Activated CD8-positive, alpha-beta memory T cell treated with anti-CD3 and anti-CD28 coated beads for 4 hours (primary cell): Measurements from ENCODE around the gene KNDC1.
"Not testable (repeated sequence)": the region's sequence is repeated elsewhere in the genome, so short reads cannot be mapped to it uniquely, and the experiment has no call there.

Source experiments
- DNase-seq, 2 donors: peaks; one replicate each; pipeline ENCODE4 v3.0.0-alpha.2; 2020; ENCODE audit warnings: low read depth in 2 of 2

Gene KNDC1

DNA sequence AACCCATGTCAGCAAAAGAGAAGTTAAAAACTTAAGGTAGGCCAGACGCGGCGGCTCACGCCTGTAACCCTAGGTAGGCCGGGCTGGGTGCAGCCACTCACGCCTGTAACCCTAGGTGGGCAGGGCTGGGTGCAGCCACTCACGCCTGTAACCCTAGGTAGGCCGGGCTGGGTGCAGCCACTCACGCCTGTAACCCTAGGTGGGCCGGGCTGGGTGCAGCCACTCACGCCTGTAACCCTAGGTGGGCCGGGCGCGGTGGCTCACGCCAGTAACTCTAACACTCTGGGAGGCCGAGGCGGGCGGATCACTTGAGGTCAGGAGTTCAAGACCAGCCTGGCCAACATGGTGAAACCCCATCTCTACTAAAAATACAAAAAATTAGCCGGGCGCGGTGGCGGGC lies 61.7 kb downstream of the KNDC1 start:
- DNase-seq = not testable (repeated sequence)

DNA sequence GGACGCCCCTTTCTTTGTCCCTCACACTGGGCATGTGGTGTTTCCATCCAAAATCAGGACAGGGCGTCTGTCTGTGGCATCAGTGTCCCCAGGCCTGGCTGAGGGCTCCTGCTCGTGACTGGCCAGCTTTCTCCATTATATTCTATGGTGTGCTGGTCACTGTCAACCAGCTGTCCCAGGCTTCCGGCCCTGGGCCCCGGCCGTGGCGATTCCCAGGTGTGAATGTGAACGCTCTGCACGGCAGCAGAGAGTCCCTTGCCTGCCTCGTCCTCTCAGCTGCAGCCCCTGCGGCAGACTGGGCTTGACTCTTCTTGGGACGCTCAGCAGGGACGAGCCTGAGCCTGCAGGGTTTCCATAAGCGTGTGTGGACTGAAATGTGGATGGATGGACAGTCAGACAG lies 64.1 kb downstream of the KNDC1 start:
- DNase-seq = no peak

DNA sequence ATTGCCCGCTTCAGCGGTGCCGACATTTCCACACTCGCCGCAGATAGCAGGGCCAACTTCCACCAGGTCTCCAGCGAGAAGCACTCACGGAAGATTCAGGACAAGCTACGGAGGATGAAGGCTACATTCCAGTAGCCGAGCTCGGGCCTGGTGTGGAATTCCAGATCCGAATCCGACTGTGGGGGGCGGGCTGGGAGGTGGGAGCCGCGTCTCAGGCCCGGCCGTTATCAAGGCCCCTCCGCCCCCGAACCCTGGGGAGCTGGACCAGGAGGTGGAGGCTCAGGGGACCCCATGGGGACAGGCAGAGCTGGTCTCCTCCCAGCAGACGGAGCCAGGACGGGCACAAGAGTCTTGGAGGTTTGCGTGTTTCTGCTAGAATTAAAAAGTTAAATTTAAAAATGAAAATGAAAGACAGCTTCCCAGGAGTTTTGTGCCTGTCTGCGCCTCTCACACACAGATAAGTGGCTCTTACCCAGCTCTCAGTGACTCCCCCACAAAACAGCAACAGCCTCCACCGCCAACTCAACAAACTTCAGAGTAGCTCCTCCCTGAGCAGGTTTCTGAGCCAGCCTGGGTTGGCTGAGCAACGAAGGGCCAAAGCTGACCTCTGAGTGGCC lies 64.8 kb downstream of the KNDC1 start:
- DNase-seq = no peak

DNA sequence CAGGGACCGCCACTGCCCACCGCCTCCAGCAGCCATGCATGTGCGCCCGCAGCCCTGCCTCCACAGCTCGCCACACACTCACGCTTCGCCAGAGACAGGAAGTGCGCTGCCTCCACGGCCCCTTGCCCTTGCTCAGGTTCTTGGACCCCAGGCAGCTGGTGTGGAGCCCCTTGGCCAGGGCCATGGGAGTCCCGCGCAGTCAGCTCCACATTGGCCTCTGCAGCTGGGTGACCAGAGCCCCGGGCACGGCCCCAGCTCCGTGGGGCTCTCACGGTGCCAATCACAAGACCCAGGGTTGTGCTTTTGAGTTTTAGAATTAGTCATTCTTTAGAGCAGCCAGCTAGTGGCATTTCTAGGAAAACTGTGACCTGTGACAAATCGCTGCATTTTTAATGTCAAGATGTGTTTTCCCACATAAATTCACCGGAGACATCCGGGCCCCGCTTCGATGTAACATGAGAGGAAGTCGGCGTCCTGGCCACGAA lies 65.7 kb downstream of the KNDC1 start:
- DNase-seq = no peak

DNA sequence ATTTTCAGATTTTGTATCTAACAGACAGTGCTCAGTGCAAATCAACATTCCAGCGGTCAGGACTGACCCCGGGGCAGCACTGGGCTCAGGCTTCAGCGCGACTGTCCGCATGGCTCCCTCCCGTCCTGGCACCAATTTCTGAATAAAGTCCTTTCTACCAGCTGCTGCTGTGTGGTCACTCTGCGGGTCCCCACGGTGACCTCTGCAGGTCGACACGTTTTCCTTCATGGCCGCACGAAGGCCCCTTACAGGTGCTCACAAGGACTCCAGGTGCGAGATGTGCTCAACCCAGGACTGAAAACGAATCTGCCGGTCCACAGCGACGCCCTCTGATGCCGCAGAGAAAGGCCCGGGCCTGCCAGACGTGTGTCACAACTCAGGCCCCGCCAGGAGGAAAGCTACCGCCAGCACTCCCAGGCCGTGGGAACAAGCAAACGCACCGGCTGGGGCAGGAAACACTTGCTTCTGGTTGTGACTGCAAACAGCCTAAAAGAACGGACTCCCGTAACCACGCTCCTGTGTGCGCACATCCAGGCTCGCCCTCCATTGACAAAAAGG lies 66.3 kb downstream of the KNDC1 start:
- no peak for DNase-seq

DNA sequence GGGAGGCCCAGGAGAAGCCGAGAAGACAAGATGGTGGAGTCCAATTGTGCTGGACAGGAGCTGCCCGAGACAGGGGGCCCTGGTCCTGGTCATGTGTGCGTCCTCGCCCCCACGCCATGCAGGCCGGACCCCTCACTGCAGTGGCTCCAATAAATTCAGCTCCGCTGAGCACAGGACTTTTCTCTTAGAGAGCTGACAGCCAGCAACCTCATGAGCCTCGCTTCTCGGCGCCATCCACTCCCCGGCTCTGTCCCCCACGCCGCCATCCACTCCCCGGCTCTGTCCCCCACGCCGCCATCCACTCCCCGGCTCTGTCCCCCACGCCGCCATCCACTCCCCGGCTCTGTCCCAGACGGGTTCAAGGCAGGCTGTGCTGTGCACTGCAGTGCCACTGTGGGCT lies 67.2 kb downstream of the KNDC1 start:
- DNase-seq = no peak

DNA sequence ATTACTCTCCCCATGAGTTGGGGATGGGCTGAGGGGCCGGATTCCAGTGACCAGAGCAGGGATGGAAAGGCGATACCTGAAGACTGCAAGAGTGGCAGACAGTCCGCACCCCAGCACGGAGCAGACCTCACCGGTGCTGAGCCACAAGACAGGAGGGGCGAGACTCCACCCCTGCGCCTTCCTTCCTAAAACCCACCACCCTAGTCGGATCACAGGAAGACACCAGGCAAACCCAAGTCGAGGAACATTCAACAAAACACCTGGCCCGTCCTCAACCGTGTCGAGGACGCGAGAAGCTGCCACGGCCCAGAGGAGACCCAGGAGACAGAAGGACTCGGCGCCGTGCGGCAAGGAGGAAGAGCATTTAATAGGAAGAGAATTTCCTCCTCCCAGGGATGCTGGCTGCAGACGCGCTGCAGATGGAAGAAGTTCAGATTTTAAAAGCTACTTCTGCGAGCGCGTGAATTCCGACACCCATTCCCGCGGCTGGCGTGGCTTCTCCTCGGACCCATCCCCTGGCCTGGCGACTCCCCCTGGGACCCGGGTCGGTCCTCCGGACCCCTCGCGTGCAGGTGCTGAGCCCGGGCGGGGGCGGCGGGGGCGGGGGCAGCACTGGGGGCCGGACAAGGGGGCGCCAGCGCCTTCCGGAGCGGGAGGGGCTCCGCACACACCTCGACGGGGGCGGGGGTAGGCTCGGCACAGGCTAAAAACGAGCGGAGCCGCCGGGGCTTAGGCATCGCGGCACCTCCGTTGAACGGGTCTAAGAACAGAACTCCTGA lies 69.4 kb downstream of the KNDC1 start:
- no peak for DNase-seq

DNA sequence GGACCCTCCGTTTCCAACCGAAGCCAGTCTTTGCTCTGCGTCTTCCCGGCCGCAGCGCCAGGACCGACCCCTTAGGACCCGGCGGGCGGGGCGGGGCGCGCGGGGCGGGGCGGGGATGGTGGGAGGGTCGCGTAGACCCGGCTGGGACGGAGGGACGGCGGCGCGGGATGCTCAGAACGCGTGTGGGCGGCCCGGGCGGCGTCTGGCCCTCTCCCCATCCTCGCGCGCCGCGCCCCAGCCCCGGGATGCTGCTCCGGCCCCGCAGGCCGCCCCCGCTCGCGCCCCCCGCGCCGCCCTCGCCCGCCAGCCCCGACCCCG lies 70.0 kb downstream of the KNDC1 start, which contains the start of gene UTF1:
TSS of gene UTF1 (plus strand) at position 174 of the 318 bp plus-strand sequence. CDS start at position 246, 72 bp downstream.
- no peak for DNase-seq

DNA sequence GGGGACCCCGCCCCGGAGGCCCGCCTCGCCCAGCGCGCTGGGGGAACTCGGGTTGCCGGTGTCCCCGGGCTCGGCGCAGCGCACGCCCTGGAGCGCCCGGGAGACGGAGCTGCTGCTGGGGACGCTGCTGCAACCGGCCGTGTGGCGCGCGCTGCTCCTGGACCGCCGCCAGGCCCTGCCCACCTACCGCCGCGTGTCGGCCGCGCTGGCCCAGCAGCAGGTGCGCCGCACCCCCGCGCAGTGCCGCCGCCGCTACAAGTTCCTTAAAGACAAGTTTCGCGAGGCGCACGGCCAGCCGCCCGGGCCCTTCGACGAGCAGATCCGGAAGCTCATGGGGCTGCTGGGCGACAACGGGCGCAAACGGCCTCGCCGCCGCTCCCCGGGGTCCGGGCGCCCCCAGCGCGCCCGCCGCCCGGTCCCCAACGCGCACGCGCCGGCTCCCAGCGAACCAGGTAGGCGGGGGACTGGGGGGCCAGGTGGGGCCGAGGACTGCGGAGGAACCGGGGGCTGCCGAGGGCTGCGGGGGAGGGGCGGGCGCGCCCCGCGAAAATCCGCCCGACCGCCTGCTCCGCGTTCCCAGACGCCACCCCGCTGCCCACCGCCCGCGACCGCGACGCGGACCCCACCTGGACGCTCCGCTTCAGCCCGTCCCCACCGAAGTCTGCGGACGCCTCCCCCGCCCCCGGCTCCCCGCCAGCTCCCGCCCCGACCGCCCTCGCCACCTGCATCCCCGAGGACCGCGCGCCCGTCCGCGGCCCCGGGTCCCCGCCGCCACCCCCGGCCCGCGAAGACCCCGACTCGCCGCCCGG lies 70.6 kb downstream of the KNDC1 start:
- no peak for DNase-seq

DNA sequence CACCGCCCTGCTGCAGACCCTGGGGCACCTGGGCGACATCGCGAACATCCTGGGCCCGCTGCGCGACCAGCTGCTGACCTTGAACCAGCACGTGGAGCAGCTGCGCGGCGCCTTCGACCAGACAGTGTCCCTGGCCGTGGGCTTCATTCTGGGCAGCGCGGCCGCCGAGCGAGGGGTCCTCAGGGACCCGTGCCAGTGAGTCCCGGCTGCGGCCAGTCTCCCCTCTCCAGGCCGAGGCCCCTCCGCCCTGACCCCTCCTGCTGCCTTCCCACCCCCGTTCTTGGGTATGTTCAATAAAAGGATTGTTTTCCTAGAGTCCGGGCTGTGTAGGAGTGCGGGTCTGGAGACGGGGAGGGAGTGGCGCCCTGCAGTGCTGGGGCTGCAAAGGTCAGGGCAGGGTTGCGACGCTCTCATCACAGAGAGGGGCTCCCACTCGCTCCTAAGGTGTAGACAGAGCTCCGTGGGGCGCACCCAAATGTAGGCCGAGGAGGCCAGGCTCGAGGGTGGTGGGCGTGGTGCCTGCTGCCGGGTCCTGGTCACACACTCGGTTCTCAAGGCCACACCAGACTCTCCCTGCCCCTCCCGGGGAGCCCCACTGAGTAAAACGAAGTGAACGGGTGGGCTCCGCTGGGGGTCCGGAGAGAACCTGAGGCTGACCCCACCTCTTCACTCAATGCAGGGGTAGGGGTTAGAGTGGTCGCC lies 71.4 kb downstream of the KNDC1 start:
- DNase-seq = no peak

DNA sequence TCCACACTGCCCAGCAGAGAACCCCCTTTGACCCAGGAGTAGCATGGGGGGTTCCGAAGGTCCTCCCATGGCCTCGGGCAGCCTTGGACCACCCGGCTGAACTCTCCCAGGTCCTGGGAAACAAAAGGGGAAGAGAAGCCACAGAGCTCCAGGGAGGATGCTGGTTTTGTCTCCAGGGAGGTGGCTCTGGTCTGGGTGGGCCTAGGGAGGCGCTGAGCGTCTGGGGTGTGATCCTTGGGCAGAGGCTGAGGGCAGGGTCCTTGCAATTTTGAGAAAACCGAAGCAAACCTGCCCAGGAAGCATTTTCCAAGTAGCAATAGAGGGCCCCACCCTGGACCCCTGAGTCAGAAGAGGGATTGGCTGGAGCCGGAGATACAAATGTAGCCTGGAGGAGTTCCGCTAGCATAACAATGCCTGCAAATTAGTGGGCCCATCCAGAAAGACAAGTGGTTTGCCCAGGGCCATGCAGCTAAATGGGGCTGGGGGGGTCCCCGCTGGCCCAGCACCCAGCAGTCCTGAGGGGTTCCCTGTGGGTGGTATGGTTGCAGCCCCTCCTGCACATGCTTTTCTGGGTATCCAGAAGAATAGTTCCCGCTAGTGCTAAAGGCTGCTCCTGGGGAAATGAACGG lies 72.0 kb downstream of the KNDC1 start:
- no peak for DNase-seq

DNA sequence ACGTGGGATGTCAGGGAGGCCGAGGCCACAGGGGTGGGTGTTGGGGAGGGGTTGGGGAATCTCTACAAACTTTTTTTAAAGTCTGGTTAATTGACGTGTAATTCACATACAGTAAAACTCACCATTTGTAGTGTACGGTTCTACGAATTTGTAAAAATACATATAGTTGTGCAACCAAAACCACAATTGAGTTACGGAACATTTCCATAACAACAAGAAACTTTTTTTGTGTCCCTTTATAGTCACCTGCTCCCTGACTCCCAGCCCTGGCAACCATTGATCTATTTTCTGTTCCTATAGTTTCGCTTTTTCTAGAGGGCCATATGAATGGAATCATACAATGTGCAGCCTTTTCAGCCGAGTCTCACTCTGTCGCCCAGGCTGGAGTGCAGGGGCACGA lies 74.8 kb downstream of the KNDC1 start:
- not testable (repeated sequence) for DNase-seq

DNA sequence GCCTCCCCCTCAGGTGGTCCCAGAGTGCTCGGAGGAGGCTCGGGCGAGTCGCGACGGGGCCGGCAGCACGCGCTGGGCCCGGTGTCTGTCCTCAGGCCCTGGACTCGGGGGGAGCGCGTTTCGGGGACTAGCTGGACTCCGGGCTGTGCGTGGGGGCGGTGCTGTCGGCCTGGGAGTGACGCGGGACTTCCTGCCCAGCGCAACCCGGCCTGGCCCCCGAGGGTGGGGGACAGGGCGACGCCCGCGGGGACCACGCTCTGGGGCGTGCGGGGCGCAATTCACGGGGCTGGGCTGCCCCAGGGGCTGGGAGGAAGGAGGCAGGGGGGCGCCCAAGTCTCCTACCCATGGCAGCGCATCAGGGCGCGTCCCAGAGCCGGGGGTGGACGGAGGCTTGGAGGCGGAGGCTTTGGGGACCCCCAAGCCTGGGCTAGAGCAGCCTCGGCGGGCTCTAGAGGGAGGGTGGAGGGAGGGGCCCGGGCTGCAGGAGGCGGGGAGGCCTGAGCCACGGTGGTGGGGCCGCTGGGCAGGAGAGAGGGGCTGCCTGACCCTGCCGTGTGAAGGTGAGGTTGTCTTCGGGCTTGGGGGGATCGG lies 75.3 kb downstream of the KNDC1 start:
- no peak for DNase-seq

DNA sequence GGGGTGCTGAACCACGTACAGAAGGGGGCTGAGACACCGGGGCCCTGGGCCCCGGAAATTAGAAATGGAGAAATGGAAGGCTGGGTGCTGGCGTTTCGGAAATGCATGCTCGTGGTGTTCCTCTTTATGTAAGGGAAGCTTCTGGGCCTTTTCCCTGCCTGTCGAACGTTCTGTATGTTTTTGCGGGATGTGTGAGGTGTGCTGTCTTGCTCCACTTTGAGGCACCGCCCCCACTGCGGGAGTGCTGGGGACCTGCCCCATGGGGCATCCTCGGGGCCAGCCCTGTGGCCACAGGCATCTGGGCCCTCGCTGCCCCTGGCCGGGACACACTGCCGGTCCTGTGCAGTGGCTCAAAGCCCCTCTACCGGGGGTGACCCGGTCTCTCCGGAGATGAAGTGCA lies 75.9 kb downstream of the KNDC1 start:
- no peak for DNase-seq

DNA sequence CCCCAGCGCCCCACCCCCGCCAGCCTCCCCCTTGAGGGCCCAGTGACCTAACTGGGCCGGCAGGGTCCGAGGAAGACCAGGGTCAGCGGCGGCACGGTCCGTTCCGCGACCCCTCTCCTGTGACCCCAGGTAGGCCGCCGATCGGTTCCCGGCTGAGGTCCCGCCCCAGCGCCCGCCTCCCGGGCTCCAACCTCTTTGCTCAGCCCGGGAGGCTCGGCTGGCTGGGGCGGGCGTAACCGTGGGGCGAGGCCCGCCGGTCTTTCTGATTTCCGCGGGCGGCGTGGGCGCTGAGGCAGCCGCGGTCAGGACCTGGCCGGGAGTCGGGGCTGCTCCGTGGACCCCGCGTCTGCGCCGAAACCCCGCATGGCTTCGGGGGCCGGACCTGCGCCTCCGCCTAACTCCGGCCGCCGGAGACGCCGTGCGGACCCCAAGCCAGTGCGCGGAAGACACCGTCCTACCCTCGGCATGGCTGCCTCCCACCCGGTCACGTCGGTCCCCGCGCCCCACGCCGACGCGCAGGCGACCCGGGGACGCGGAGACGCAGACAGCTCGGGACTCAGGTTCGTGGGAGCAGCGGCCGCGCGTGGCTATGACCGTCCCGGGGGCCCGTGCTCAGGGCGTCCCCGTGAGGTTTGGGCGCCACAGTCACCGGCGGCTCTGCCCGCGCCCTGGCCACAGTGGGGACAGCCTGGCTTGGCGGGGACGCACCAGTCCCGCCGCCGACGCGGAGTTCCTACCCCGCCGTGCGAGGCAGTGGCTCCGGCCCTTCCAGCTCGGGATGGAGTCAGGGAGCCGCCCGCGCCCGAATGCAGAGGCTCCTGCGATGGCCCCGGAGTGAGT lies 76.6 kb downstream of the KNDC1 start:
- no peak for DNase-seq

DNA sequence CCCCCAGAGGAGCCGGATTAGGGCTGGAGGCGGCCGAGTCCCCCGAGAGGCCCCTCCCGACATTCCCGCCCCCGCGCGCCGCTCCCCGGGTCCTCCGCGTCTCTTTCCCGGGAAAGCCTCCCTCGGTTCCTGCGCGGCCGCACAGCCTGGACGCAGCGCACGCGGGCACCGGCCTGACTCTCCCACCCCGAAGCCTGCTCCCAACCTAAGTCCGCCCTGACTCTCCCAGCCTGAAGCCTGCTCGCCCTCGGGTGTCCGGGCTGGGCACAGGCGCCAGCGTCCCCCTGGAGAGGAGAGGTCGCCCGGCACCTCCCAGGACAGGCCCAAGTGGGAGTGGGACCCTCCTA lies 77.2 kb downstream of the KNDC1 start:
- DNase-seq = no peak

DNA sequence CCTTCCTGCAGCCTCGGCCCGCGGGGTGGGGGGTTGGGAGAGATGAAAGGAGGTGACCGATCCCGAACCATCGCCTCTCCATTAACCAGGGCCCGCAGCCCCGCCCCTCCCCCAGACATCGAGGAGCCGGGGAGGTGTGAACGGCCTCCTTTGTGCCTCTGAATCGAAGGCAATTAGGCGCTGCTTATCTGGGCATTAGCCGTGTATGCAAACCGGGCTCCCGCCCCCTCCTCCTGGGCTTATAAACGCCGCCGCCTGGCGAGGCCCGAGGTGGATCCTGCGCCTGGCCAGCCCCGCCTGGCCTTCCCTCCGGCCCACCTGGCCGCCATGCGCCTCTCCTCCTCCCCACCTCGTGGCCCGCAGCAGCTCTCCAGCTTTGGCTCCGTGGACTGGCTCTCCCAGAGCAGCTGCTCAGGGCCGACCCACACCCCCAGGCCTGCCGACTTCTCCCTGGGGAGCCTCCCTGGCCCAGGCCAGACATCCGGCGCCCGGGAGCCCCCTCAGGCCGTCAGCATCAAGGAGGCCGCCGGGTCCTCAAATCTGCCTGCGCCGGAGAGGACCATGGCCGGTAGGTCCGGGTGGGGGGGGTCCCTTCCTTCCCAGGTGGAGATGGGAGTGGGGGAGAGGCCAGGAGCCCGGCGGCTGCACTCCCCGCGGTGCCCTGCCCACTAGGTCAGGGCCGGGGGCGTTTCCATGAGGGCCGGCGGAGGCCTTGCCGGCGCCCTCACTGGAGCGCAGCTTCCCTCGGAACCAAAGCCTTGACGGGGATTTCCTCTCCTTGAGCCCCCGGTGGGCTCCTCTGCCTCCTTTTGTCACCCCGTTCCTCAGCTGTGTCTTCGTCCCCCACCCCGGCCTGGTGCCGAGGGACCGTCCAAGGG lies 77.8 kb downstream of the KNDC1 start, which contains the start of gene VENTX:
TSS of gene VENTX (plus strand) at position 268 of the 878 bp plus-strand sequence. CDS start at position 328, 60 bp downstream.
- DNase-seq = no peak

DNA sequence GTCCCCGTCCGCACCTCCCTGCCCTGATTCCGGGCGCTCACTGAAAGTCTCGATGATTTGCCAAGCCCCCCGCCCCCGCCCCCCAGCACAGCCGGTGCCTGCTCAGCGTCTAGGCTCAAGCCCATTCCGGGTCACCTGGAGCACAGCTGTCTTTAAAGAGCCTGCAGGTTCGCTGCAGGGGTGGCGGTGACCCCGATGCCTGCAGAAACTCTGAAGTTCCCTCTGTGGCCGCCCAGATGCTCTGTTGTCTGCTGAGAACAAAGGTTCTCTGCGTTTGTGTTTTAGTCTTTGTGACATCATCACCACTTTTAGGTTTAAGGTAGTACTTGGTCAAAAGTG lies 78.4 kb downstream of the KNDC1 start:
- no peak for DNase-seq

DNA sequence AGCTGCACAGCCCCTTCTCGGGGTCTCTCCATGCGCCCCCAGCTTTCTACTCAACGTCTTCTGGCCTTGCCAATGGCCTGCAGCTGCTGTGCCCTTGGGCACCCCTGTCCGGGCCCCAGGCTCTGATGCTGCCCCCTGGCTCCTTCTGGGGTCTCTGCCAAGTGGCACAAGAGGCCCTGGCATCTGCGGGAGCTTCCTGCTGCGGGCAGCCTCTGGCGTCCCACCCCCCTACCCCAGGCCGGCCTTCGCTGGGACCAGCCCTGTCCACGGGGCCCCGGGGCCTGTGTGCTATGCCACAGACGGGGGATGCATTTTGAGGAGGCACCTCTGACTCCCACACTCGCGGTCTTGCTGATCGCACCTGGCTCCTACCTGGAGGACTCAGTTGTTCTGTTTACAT lies 80.0 kb downstream of the KNDC1 start:
- DNase-seq = no peak
